Glomerular endothelial cell (primary cell): ENCODE measurements around the gene MYL10. TPM values are rescaled to one million over a fixed set of nuclear protein-coding genes. Genes with fewer than 3 reads are reported as not detected.
"Not testable (repeated sequence)": the region's sequence is repeated elsewhere in the genome, so short reads cannot be mapped to it uniquely, and the experiment has no call there.

Experiments
- DNase-seq: peaks from one replicate; pipeline ENCODE4 v3.0.0-alpha.2; 2011; ENCODE audit warnings: low read depth, low spot score; ENCODE audit errors: extremely low read depth
- total RNA-seq: library from RNA; depleted of rRNA; stranded (reverse); fragments of >200 nt; gene quantifications from 2 replicates; pipeline ENCODE4 v1.2.3, GENCODE V29; 2015

MYL10 gene
- total RNA-seq, 1 donor from 2014 or later, result not detected

GRCh38 chr7:101657171-101657570, 28.1 kb upstream of the MYL10 start:
- DNase-seq, result no peak

- DNase-seq, result no peak
These were observed 22.0 kb upstream of the MYL10 start for GRCh38 chr7:101651112-101651511.

- no peak for DNase-seq
These were observed 21.5 kb upstream of the MYL10 start for GRCh38 chr7:101650579-101651081.

- not testable (repeated sequence) for DNase-seq
These were observed 18.8 kb upstream of the MYL10 start for GRCh38 chr7:101647876-101648275.

- DNase-seq, result no peak
These were observed 16.9 kb upstream of the MYL10 start for GRCh38 chr7:101645951-101646350.

GRCh38 chr7:101644879-101645278, 15.8 kb upstream of the MYL10 start:
- DNase-seq, result no peak

- DNase-seq, result not testable (repeated sequence)
These were observed 10.0 kb upstream of the MYL10 start for GRCh38 chr7:101639127-101639526.

- DNase-seq, result no peak
These were observed 7.9 kb upstream of the MYL10 start for GRCh38 chr7:101636822-101637623.

GRCh38 chr7:101635484-101635883, 6.4 kb upstream of the MYL10 start:
- no peak for DNase-seq

- DNase-seq, result no peak
These were observed 5.2 kb upstream of the MYL10 start for GRCh38 chr7:101634196-101634717.

- no peak for DNase-seq
These were observed 4.4 kb upstream of the MYL10 start for GRCh38 chr7:101633511-101633910.

GRCh38 chr7:101632641-101633040, 3.5 kb upstream of the MYL10 start:
- DNase-seq, result no peak

GRCh38 chr7:101631224-101631714, 2.2 kb upstream of the MYL10 start:
- no peak for DNase-seq

- no peak for DNase-seq
These were observed 1.5 kb upstream of the MYL10 start for GRCh38 chr7:101630591-101630990.

GRCh38 chr7:101628522-101628921, 574 bp downstream of the MYL10 start:
- no peak for DNase-seq

GRCh38 chr7:101626758-101627157, 2.3 kb downstream of the MYL10 start:
- no peak for DNase-seq

GRCh38 chr7:101626069-101626671, 2.9 kb downstream of the MYL10 start:
- DNase-seq, result no peak

- DNase-seq, result no peak
These were observed 3.9 kb downstream of the MYL10 start for GRCh38 chr7:101625031-101625791.

GRCh38 chr7:101624246-101625001, 4.7 kb downstream of the MYL10 start:
- DNase-seq, result no peak

GRCh38 chr7:101622609-101623173, 6.4 kb downstream of the MYL10 start:
- no peak for DNase-seq
